GM21717 (cell line): ENCODE measurements around the gene GIMD1.

Source experiments
- ATAC-seq: cut with Tn5 transposase; IDR thresholded peaks from one replicate; pipeline ENCODE4 v1.9.1; 2021; ENCODE audit warnings: mild to moderate bottlenecking, moderate library complexity; ENCODE audit not compliant: unreplicated experiment

Gene GIMD1

DNA sequence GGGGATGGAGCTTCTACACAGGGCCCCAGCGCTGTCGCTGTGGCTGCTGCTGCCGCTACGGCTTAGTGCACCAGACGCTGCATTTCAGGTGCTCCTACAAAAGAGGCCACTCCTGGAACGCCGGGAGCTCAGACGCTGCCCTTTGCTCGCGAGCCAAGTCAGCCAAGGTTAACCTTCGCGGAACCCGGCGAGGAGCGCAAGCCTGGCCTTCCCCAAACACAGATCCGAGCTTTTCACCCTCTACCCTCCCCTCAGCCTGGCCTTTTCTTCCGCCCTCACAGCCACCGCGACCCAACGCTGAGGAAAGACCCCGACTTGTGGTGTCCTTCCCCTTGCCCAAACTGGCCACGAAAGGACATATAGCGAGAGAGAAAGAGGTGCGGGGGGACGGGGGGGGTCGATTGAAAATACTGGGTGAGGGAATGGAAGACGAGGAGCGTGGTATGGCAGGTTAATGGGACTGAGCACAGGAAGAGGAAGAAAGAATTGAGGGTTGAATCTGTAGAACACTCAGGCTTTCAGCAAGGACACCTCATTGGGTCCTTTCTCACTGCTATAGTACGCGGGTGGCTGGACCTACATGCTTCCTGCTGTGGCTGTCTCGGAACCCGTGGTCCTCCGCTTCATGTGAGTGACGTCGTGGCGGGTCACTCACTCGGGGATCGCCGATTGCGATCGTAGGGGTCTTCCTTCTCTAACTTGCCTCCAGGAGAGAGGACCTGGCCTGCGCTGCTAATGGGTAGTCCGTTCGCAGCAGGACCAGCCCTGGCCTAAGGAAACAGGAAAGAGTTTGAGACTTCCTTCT, 52.4 kb downstream of the GIMD1 start, which contains the start of the genes AIMP1 and TBCK:
TSS of gene AIMP1 (plus strand) at position 583 of the 805 bp plus-strand sequence. CDS start 8,460 bp downstream, outside the sequence.
TSS of gene TBCK (minus strand) at position 242 of the 805 bp plus-strand sequence. CDS start 7,249 bp downstream, outside the sequence.
- ATAC-seq: peak; percentile 91

DNA sequence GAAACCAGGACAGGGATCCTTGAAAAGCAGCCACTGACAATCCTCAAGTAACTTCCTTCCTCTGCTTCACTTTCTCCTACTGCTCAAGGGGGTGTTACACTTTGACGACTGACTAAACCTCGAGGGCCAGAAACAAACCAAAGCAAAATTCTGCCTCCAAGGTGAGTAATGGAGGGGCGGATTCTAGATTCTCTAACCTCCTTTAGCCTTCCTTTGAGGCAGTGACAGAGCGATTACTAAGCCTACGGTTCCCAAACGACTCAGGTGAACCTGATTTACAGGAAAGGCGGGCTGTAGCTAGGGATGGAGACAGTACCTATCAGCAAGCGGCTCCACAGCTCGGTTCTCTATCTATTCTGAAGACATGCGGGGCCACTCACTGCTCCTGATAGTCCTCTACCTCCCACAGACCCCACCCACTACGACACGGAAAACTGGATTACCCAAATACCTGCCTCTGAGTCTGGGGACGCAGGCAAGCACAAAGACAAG, 53.1 kb downstream of the GIMD1 start:
- peak; percentile 26 for ATAC-seq

DNA sequence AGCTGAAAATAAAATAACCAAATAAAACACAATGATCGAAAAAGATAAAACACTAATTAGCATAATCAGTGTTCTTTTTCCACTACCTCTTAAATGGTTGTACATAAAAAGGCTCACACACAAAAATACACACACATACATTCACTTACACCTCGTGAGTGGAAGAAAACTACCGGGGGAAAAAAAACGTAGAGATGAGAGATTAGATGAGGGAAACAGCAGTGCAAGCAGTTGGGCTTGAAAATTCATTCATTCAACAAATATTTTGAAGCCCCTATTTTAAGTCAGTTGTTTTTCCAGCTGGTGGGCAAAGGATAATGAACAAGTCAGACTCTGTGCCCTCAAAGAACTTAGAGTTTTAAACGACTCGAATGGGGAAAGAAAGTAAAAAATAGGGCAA, 53.6 kb downstream of the GIMD1 start:
- ATAC-seq: no peak

DNA sequence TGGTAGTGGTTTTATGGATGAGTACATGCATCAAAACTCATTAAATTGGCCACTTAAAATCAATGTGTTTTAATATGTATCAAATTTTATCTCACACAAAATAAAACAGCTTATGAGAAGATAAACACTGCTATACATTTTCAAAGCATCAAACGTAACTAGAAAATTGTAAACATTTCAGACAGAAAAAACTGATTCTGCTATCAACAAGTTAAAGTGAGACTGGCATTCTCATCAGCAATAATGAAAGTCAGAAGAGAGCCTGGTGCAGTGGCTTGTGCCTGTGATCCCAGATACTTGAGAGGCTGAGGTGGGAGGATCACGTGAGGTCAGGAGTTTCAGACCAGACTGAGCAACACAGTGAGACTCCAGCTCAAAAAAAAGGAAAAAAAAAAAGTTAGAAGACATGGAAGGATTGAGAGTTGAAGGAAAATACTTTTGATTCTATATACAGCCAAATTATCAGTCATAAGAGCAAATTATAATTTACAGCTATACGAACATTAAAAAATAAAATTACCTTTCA, 55.5 kb downstream of the GIMD1 start:
- ATAC-seq: no peak

DNA sequence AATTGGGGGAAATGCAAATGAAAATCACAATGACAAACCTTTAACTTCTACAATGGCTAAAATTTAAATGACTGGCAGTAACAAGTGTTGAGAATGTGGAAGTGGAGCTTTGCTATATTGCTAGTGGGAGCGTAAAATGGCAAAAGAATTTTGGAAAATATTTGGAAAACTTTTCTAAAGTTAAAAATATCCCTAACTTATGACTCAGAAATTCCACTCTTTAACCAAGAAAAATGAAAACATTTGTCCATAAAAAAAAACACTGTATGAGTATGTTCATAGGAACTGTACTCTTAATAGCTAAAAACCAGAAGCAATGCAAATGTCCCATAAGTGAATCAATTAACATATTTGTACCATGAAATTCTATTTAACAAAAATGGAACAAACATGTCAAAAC, 56.2 kb downstream of the GIMD1 start:
- ATAC-seq: no peak
